ENCODE measurements around the gene SALL4. TPM values are rescaled to one million over a fixed set of nuclear protein-coding genes. Genes with fewer than 3 reads are reported as not detected.
A peak's percentile ranks its signal among the peaks of the same experiment; 100 is the strongest.

SALL4 gene
- total RNA-seq, 1 donor from 2014 or later = 65.4 TPM

DNA sequence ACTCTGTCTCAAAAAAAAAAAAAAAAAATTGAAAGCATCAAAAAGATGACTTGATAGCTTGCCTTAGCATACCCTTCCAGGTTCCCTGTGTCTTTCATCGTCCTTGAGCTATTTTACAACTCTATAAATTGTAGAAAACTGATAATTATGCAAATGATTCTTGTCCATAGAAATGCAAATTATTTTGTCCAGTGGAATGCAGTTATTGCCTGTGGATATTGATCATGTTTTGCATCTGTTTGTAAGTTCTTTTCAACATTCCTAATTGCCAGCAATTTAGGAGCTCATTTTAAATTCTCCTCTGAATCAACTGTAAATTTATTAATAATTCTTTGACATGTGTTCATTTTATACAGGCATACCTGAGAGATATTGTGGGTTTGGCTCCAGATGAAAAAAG, 27.1 kb downstream of the SALL4 start:
- TF ChIP-seq, protein P1, sequence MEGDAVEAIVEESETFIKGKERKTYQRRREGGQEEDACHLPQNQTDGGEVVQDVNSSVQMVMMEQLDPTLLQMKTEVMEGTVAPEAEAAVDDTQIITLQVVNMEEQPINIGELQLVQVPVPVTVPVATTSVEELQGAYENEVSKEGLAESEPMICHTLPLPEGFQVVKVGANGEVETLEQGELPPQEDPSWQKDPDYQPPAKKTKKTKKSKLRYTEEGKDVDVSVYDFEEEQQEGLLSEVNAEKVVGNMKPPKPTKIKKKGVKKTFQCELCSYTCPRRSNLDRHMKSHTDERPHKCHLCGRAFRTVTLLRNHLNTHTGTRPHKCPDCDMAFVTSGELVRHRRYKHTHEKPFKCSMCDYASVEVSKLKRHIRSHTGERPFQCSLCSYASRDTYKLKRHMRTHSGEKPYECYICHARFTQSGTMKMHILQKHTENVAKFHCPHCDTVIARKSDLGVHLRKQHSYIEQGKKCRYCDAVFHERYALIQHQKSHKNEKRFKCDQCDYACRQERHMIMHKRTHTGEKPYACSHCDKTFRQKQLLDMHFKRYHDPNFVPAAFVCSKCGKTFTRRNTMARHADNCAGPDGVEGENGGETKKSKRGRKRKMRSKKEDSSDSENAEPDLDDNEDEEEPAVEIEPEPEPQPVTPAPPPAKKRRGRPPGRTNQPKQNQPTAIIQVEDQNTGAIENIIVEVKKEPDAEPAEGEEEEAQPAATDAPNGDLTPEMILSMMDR (IDR thresholded peaks at IDR 0.05; ENCODE audit: unreplicated experiment) = no peak
- H3K27me3 Mint-ChIP-seq (ENCODE audit: unreplicated experiment) = no peaks in the 10 kb centered on the region
- no peak overlapping the region for H3K27ac Mint-ChIP-seq (ENCODE audit: unreplicated experiment)
- H3K4me3 Mint-ChIP-seq (ENCODE audit: unreplicated experiment) = no peak overlapping the region
- peaks cover 16% of the 10 kb centered on the region for H3K36me3 Mint-ChIP-seq (ENCODE audit: low read depth, unreplicated experiment)
- H3K9me3 Mint-ChIP-seq (ENCODE audit: unreplicated experiment) = no peaks in the 10 kb centered on the region
- no peak for DNase-seq (ENCODE audit: low spot score)
- no peaks in the 10 kb centered on the region for H3K4me1 Mint-ChIP-seq (ENCODE audit: unreplicated experiment)

DNA sequence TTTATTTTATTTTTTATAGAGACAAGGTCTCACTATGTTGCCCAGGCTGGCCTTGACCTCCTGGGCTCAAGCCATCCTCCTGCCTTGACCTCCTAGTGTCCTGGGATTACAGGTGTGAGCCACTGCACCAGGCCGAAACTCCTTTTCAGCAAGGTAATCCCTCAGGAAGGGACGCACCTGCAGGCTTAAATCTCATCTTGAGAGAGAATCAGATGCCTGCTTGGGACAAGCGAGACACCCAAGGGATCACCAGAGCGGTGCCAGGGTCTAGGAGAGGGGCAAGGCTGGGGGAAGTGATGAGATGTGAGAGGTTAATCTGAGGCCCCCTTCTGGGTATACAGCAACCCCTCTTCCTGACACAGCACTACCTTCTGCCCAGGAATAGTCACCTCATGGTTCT, 30.1 kb downstream of the SALL4 start:
- DNase-seq (ENCODE audit: low spot score) = no peak
- Mint-ChIP-seq H3K4me3 (ENCODE audit: unreplicated experiment) (no peak overlapping the region), H3K27me3 (ENCODE audit: unreplicated experiment) (peaks cover 7% of the 10 kb centered on the region), H3K27ac (ENCODE audit: unreplicated experiment) (no peak overlapping the region), H3K9me3 (ENCODE audit: unreplicated experiment) (peaks cover 4% of the 10 kb centered on the region), H3K36me3 (ENCODE audit: low read depth, unreplicated experiment) (peaks cover 7% of the 10 kb centered on the region), H3K4me1 (ENCODE audit: unreplicated experiment) (peaks cover 12% of the 10 kb centered on the region)
- TF ChIP-seq, protein P1 (IDR thresholded peaks at IDR 0.05; ENCODE audit: unreplicated experiment) = no peak

DNA sequence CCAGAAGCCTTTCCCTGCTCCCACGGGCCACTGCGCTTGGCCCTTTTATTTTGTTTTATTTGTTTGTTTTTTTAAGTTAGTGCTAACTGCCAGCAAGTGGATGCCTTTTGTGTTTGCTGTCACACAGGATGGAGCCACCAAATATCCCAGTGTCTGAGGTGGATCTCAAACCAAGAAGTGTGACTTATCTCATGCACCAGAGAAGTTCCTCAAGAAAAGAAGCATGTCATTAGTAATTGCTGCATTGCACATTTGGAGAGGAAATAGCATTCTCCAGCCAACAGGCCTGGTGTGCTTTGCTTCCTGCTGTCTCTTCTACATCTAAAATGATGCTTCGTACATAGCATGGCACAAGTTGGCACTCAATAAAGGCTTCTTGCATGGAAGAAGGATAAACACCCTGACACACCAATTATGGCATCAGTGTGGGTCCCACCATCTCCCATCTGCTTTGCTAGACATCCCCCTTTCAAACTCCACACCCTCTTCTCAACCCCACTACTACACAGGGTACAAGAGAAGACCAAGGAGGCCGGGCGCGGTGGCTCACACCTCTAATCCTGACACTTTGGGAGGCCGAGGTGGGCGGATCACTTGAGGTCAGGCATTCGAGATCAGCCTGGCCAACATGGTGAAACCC, 32.2 kb downstream of the SALL4 start:
- TF ChIP-seq, protein P1 (IDR thresholded peaks at IDR 0.05; ENCODE audit: unreplicated experiment) = no peak
- Mint-ChIP-seq H3K4me3 (ENCODE audit: unreplicated experiment) (peak overlapping the region; percentile 65), H3K27me3 (ENCODE audit: unreplicated experiment) (peaks cover 7% of the 10 kb centered on the region), H3K4me1 (ENCODE audit: unreplicated experiment) (peaks cover 12% of the 10 kb centered on the region), H3K36me3 (ENCODE audit: low read depth, unreplicated experiment) (peaks cover 7% of the 10 kb centered on the region), H3K27ac (ENCODE audit: unreplicated experiment) (no peak overlapping the region), H3K9me3 (ENCODE audit: unreplicated experiment) (peaks cover 4% of the 10 kb centered on the region)
- no peak for DNase-seq (ENCODE audit: low spot score)

DNA sequence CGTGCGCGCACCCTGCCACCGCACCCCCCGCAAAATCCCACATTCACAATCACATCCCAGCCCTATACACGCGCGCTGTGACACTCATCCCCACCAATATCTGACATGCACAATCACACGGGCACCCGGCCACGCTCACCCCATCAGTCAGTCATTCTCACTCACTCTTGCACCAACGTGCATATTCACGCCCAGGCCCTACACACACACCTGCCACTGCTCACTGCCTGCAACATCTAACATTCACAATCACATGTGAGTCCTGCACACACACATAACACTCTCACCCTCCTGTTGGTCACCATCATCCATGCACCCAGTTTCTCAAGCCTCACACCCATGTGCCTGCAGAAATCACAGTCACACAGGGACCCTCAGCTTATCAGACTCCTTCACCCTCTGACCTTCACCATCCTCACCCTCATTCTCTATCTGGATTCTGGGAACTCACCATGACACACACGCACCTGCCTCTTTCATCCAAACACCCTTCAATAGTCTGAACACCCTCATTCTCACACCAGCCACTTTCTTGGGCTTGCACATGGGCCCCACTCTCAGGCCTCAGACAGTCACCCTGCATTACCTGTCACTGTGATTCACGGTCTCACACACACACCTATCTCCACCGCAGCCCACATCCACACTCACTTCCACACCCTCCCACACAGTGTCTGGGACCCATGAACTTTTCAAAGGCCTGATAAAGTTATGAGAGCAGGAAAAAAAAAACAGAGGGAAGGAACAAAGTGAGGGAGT, 33.4 kb downstream of the SALL4 start:
- peaks cover 12% of the 10 kb centered on the region for H3K4me1 Mint-ChIP-seq (ENCODE audit: unreplicated experiment)
- TF ChIP-seq, protein P1 (IDR thresholded peaks at IDR 0.05; ENCODE audit: unreplicated experiment) = no peak
- peaks cover 7% of the 10 kb centered on the region for H3K36me3 Mint-ChIP-seq (ENCODE audit: low read depth, unreplicated experiment)
- peak overlapping the region; percentile 71 for H3K27ac Mint-ChIP-seq (ENCODE audit: unreplicated experiment)
- H3K27me3 Mint-ChIP-seq (ENCODE audit: unreplicated experiment) = peaks cover 7% of the 10 kb centered on the region
- H3K4me3 Mint-ChIP-seq (ENCODE audit: unreplicated experiment) = peak overlapping the region; percentile 93
- DNase-seq (ENCODE audit: low spot score) = no peak
- H3K9me3 Mint-ChIP-seq (ENCODE audit: unreplicated experiment) = peaks cover 4% of the 10 kb centered on the region
